ENCODE results near the gene UQCC5.

UQCC5 gene, protein sequence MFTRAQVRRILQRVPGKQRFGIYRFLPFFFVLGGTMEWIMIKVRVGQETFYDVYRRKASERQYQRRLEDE

DNA sequence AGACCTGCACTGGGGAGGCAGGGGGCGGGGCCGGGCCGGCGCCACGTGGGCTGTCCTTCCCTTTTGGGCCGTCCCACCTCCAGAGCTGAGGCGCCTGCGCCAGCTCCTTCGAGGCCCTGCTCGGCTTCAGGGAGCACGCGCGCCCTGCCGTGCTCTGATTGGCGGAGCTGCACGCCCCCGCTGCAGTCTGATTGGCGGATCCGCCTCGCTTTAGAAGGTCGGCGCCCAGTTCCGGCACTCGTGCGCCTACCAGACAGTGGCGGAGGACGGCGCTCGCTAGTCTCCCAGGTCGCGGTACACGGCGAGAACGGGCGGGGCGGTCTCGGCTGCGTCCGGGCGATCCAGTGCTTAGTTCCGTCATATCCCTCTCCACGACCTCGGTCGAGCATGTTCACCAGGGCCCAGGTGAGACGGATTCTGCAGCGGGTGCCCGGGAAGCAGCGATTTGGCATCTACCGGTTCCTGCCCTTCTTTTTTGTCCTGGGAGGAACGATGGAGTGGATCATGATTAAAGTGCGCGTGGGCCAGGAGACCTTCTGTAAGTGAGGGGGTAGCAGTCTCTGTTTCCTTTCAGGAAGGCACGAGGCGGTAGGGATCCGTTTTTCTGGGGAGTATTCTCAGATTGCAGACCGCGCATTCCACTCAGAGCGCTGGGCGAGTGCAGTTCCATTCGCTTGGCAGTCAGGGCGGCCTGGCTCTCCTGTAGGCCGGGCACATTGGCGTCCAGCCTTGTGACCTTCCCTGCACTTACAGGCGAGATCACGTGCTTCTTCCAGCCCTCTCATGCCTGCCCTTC lies at the start of gene UQCC5:
TSS of gene UQCC5 (plus strand) at position 237 of the 796 bp plus-strand sequence. CDS start at position 388, 151 bp downstream.
- peak; percentile 94 to 100 (median 96) for DNase-seq
- intact Hi-C loops (cut with DNase I): loop anchor here (2.0 kb wide), 3 partner anchors 60 to 148 kb away; partner anchors contain the start of gene PBRM1

DNA sequence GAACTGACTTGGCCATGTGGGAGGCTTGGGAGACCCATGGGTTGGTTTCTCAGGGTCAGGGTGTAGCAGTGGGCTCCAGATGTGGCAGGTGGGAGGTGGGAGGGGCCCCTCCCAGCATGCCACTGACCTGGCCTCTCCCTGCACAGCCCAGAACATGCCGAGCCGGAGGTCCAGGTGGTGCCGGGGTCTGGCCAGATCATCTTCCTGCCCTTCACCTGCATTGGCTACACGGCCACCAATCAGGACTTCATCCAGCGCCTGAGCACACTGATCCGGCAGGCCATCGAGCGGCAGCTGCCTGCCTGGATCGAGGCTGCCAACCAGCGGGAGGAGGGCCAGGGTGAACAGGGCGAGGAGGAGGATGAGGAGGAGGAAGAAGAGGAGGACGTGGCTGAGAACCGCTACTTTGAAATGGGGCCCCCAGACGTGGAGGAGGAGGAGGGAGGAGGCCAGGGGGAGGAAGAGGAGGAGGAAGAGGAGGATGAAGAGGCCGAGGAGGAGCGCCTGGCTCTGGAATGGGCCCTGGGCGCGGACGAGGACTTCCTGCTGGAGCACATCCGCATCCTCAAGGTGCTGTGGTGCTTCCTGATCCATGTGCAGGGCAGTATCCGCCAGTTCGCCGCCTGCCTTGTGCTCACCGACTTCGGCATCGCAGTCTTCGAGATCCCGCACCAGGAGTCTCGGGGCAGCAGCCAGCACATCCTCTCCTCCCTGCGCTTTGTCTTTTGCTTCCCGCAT lies 49.2 kb upstream of the UQCC5 start:
- no peak for DNase-seq
- intact Hi-C loops (cut with DNase I): no loop called here

DNA sequence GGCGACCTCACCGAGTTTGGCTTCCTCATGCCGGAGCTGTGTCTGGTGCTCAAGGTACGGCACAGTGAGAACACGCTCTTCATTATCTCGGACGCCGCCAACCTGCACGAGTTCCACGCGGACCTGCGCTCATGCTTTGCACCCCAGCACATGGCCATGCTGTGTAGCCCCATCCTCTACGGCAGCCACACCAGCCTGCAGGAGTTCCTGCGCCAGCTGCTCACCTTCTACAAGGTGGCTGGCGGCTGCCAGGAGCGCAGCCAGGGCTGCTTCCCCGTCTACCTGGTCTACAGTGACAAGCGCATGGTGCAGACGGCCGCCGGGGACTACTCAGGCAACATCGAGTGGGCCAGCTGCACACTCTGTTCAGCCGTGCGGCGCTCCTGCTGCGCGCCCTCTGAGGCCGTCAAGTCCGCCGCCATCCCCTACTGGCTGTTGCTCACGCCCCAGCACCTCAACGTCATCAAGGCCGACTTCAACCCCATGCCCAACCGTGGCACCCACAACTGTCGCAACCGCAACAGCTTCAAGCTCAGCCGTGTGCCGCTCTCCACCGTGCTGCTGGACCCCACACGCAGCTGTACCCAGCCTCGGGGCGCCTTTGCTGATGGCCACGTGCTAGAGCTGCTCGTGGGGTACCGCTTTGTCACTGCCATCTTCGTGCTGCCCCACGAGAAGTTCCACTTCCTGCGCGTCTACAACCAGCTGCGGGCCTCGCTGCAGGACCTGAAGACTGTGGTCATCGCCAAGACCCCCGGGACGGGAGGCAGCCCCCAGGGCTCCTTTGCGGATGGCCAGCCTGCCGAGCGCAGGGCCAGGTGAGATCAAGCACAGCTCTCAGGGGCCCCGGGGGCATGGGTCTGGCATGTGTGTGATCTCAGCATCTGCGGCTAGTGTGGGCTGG lies 48.4 kb upstream of the UQCC5 start:
- intact Hi-C loops (cut with DNase I): no loop called here
- DNase-seq: no peak

DNA sequence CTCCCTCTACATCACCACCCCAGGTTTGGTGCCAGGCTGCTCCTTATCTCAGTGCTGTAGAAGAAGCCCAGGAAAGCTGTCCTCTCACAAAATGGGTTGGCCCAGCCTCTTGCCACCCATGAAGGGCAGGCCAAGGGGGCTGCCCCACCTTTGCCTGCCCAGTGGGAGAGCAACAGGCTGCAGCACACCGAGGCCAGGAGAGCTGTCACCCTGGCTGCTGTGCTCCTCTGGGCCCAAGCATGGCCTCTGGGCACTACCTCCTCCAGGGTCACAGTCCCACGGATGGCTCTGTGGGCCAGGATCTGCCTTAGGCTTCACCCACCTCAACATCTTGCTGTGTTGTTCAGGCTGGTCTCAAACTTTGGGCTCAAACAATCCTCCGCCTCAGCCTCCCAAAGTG lies 47.7 kb upstream of the UQCC5 start:
- intact Hi-C loops (cut with DNase I): no loop called here
- no peak for DNase-seq

DNA sequence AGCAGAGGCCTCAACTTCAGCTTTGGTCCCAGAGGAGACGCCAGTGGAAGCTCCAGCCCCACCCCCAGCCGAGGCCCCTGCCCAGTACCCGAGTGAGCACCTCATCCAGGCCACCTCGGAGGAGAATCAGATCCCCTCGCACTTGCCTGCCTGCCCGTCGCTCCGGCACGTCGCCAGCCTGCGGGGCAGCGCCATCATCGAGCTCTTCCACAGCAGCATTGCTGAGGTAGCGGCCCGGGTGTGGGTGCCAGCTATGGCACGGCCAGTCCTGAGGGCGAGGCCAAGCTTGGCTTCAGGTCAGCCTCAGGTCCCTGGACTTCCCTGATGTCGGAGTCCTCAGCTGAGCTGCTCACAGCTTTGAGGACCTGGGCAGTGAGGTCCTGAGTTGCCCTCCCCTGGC lies 47.0 kb upstream of the UQCC5 start:
- intact Hi-C loops (cut with DNase I): no loop called here
- no peak for DNase-seq

DNA sequence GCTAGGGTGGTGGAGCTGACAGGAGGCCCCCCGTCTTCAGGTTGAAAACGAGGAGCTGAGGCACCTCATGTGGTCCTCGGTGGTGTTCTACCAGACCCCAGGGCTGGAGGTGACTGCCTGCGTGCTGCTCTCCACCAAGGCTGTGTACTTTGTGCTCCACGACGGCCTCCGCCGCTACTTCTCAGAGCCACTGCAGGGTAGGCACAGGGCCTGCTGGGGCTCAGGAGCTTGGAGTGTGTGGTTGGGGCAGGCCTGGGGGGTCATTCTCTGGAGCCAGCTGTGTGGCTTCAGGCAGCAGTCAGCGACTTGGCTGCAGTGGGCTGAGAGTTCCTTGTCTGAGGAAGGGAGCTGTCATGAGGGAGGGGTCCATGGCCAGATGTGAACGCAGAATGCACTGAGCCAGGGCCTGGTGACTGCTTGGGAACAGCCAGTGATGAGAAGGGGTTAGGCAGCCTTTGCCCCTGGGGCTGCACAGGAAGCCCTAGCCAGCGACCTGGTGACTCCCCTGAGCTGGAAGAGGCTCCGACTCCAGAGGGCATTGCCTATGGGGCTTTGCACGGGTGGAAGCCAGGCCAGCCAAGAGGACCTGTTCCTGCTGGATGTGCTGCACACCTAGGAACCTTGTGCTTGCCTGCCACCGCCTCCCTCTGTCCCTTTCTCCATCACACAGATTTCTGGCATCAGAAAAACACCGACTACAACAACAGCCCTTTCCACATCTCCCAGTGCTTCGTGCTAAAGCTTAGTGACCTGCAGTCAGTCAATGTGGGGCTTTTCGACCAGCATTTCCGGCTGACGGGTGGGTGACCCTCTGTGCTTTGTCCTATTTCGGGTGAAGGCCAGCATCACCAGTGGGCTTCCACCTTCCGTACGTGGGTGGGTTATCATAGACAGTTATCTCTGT lies 46.1 kb upstream of the UQCC5 start:
- no peak for DNase-seq
- intact Hi-C loops (cut with DNase I): no loop called here

DNA sequence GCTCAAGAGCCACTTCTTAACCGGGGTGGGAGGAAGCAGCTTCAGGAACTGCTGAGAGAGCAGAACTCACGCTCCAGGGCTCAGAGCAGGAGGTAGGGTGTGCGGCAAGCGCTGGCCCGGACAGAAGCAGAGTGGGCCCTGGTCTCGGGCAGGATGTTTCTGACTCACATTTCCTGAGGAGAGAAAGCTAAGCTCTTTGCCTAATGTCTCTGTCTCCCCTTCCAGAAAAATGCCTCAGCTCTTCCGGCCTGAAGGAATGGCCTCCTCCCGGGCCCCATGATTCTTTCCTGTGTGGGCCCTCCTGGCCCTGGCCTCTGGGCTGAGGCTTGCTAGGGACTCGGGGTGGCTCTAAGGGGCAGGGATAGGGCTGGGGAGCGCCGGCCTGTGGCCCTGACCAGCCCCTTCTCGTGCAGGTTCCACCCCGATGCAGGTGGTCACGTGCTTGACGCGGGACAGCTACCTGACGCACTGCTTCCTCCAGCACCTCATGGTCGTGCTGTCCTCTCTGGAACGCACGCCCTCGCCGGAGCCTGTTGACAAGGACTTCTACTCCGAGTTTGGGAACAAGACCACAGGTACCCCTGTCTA lies 45.4 kb upstream of the UQCC5 start:
- DNase-seq: no peak

DNA sequence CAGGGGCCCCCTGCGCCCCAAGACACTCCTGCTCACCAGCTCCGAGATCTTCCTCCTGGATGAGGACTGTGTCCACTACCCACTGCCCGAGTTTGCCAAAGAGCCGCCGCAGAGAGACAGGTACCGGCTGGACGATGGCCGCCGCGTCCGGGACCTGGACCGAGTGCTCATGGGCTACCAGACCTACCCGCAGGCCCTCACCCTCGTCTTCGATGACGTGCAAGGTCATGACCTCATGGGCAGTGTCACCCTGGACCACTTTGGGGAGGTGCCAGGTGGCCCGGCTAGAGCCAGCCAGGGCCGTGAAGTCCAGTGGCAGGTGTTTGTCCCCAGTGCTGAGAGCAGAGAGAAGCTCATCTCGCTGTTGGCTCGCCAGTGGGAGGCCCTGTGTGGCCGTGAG lies 44.3 kb upstream of the UQCC5 start:
- intact Hi-C loops (cut with DNase I): no loop called here
- DNase-seq: no peak

More for the DNA sequence above, 45.4 kb upstream of the UQCC5 start:
- intact Hi-C loops (cut with DNase I): no loop called here

DNA sequence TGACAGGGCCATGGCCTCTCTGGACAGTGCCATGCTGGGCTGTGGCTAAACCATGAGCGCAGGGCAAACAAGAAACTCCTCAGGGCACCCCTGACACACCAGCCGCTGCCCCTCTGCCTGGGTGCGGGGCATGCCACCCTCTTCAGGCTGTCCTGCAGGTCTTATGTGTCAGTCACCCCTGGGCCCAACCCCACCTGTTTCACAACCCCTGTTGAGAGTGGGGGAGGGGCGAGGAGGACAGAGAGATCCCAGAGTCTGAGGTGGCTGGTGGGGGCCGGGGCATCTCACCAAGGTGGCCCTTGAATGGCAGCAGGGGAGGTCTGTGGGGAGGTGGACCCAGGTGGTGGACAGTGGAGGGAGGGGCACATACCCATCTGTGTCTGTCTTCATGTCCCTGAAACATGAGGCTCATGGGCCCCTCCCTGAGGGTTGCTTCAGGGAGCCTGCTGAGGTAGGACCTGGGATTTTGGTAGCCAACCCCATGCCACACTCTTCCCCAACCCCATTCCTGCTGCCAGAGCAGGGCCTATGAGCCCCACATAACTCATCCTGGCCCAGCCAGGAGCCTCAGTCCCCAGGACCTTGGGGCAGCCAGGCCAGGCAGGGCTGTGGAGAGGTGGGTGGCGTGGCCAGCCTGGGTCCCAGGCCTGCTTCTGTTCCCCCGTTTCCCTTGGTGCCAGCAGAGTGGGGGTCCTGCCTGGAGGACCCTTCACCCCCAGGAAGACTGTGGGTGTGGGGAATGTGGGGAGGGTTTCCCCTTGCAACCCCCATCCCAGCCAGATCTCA lies 43.0 kb upstream of the UQCC5 start:
- DNase-seq: no peak
- intact Hi-C loops (cut with DNase I): no loop called here

DNA sequence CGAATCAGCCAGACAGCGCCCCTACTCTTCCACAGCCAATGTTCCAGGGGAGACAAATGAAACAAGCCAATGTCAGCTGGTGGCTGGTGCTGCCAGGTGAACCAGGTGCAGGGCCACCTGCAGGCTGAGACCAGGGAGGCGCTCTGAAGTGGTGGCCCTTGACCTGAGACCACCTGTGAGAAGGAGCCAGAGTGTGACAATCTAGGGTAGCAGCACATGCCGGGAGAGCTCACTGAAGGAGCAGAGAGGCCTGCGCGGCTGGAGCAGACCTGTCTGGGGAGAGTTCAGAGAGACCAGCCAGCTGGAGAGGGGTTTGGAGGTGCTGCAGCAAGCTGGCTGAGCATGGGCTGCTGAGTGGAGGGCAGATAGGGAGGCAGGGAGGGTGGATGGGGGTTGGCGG lies 42.0 kb upstream of the UQCC5 start:
- intact Hi-C loops (cut with DNase I): no loop called here
- no peak for DNase-seq

DNA sequence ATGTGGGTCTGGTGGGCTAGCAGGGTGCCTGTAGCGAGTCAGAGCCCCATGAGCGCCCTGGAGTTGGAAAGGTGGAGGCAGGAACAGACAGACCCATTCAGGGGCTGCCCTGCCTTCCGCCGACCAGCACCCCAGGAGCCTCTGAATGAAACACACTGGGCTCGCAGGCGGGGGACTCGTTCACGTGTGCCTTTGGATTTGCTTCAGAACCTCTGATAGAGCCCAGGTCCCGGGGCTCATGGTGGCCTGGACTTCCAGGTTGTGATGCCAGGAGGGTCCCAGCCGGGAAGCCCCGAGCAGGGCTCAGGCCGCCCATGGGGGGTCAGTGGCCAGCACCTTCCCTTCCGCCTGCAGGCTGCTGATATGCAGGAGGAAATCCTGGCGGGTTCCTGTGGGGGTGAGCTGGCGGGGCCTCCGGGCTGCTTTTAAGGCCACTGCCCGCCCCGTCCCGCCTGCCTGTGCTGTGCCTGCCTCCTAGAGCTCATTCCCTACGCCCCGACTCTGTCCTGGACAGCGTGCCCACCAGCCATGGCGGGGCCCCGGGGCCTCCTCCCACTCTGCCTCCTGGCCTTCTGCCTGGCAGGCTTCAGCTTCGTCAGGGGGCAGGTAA lies 41.4 kb upstream of the UQCC5 start, which contains the start of gene STAB1:
TSS of gene STAB1 (plus strand) at position 453 of the 610 bp plus-strand sequence. CDS start at position 529, 76 bp downstream.
- no peak for DNase-seq
- intact Hi-C loops (cut with DNase I): no loop called here

DNA sequence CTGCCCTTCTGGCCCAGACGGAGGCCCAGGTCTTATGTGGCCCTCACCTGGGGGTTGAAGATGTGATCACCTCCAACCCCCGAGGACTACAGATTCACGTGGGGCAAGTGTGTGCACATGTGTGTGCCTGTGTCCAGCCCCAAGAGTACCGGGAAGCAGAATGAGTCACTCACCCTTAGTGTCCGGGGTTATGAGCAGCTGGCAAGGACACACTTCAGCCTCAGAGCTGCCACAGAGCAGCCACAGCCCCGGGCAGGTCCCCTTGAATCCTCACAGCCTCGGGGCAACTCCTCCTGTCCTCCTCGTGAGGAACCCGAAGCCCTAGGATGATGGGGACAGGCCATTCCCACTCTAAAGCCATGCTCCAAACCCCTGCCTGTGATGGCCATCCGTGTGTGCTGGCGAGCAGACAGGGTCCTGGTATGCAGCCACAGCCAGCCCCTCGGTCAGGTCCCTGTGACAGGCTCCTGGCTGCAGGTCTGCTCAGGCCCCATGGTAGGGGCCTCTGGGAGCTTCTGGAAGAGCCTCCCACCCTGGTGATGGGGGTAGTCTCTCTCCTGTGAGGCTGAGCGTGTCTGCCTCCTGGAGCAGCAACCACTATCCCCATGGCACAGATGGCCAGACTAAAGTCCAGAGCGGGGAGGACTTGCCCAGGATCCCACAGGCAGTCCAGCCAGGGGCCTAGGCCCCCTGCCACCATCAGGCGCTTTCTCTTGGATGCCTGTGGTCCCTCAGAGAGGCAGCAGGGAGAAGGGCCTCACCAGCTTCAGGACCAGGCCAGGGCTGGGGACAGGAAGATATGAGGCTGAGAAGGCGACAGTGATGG lies 40.4 kb upstream of the UQCC5 start:
- DNase-seq: no peak
- intact Hi-C loops (cut with DNase I): no loop called here

DNA sequence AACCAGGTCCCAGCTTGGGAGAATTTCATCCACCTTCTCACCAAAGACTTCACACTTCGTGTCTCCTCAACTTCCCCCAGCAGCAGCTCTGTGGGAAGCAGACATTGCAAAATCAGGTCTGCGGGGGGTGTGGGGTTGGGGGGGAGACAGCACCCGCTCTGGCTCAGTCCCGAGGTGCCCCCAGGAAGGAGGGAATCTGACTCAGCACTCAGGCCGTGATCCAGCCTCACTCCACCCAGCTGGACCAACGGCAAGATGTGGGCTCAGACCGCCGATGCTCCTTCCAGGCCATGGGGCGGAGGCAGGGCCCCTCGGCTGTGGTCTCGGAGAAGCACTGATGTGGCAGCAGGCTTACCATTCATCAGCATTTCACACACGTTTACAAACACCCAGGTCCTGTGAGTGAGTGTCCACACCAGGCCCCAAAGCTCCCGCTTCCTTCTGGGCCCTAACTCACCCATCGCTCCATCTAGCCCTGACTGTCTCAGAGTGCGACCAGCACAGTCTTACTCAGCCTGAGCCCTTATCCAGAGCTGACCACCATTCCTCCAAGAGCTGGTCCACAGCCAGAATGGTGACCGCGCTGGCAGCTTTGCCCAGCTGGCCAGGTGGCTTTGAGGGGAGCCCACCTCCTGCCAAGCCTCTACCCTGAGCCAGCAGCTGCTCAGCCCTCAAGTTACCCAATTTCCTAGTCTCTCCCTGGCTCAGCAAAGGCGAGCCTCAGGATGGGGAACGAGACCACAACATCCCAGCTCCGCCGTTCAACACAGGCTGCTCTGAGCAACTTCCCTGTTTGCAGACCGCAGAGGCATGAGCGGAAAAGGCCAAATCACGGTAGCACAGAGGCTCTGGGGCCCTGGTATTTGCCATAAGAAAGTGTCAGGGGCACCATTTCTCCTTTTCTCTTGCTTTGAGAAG lies 38.0 kb upstream of the UQCC5 start:
- peak in 4 of 10 donors; percentile 32 to 91 (median 61) for DNase-seq
- intact Hi-C loops (cut with DNase I): no loop called here

DNA sequence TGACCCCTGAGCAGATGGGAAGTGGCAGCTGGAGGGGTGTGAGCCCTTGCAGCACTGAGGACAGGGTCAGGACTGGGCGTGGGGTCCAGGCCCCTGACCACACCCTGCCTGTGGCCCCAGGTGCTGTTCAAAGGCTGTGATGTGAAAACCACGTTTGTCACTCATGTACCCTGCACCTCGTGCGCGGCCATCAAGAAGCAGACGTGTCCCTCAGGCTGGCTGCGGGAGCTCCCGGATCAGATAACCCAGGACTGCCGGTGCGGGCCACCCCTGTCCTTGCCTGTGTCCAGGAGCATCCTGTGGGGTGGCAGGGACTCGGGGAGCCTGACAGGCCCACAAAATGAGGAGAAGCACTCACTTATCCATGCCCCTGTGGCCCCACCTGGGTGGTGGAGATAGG lies 35.4 kb upstream of the UQCC5 start:
- intact Hi-C loops (cut with DNase I): no loop called here
- DNase-seq: no peak

DNA sequence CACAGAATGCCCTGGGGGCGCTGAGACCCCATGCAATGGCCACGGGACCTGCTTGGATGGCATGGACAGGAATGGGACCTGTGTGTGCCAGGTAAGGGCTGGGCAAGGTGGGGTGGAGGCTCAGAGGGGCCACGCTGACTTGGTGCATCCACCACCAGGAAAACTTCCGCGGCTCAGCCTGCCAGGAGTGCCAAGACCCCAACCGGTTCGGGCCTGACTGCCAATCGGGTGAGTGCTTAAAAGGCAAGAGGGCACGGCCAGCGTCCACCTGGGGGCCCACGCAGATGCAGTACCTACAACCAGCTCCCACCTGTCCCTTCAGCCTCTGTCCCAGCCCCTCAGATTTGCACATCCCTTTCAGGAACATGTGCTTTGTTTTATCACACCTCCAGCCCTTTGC lies 34.4 kb upstream of the UQCC5 start:
- intact Hi-C loops (cut with DNase I): no loop called here
- DNase-seq: no peak

DNA sequence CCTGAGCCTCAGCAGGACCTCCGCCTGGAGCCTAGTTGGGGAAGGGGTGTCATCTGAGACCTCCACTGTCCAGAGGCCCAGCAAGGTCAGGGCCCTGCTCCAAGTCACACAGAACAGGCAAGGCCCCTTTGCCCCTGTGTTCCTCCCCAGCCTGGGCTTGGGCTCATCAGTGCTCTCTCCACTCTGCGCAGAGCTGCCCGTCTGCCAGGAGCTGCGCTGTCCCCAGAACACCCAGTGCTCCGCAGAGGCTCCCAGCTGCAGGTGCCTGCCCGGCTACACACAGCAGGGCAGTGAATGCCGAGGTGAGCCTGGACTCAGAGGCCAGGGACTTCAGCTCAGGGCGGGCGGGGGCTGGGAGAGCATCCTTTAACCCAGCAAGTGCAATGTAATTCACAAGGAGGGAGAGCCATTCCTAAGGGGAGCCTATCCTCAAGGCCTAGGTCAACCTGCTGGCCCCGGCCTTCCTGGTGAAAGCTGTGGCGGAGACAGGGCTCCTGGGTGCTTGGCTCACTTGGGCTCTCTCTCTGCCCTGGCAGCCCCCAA lies 33.5 kb upstream of the UQCC5 start:
- intact Hi-C loops (cut with DNase I): no loop called here
- DNase-seq: peak in 1 of 10 donors; percentile 90

All from posterior cingulate gyrus (tissue), 11 donors.